Activated naive CD4-positive, alpha-beta T cell treated with anti-CD3 and anti-CD28 coated beads, Interleukin-2, amount 50 U/mL, for 16 hours (primary cell): ENCODE measurements around the gene GABARAPL2.
"Not testable (repeated sequence)": the region's sequence is repeated elsewhere in the genome, so short reads cannot be mapped to it uniquely, and the experiment has no call there.

Source experiments
- DNase-seq: peaks from one replicate; pipeline ENCODE4 v3.0.0-alpha.2; 2020

The GABARAPL2 gene

GRCh38 chr16:75555707-75556430 lies 10.3 kb upstream of the GABARAPL2 start, which contains the start of gene TMEM231:
TSS of gene TMEM231 (minus strand) at chr16:75556252. CDS start at chr16:75556209, 43 bp downstream.
- peak; percentile 98 for DNase-seq

- no peak for DNase-seq
Measured at GRCh38 chr16:75556431-75556950, 9.7 kb upstream of the GABARAPL2 start.

- DNase-seq, result no peak
Measured at GRCh38 chr16:75558846-75559401, 7.3 kb upstream of the GABARAPL2 start.

GRCh38 chr16:75559564-75560372 lies 6.4 kb upstream of the GABARAPL2 start:
- no peak for DNase-seq

- no peak for DNase-seq
Measured at GRCh38 chr16:75565640-75566039, 539 bp upstream of the GABARAPL2 start.

- no peak for DNase-seq
Measured at GRCh38 chr16:75566758-75567255, 628 bp downstream of the GABARAPL2 start.

GRCh38 chr16:75567911-75568310 lies 1.7 kb downstream of the GABARAPL2 start:
- no peak for DNase-seq

GRCh38 chr16:75570396-75571065 lies 4.4 kb downstream of the GABARAPL2 start:
- DNase-seq, result no peak

GRCh38 chr16:75572864-75573542 lies 6.8 kb downstream of the GABARAPL2 start:
- DNase-seq, result no peak

GRCh38 chr16:75573955-75574354 lies 7.8 kb downstream of the GABARAPL2 start:
- no peak for DNase-seq

GRCh38 chr16:75575958-75576357 lies 9.8 kb downstream of the GABARAPL2 start:
- DNase-seq, result no peak

- no peak for DNase-seq
Measured at GRCh38 chr16:75576384-75576811, 10.2 kb downstream of the GABARAPL2 start.

- DNase-seq, result no peak
Measured at GRCh38 chr16:75578212-75578611, 12.0 kb downstream of the GABARAPL2 start.

GRCh38 chr16:75578725-75579124 lies 12.5 kb downstream of the GABARAPL2 start:
- DNase-seq, result no peak

GRCh38 chr16:75579281-75579834 lies 13.2 kb downstream of the GABARAPL2 start:
- no peak for DNase-seq

GRCh38 chr16:75584108-75584507 lies 17.9 kb downstream of the GABARAPL2 start:
- no peak for DNase-seq

GRCh38 chr16:75588716-75589115 lies 22.5 kb downstream of the GABARAPL2 start:
- no peak for DNase-seq

GRCh38 chr16:75589306-75589705 lies 23.1 kb downstream of the GABARAPL2 start:
- DNase-seq, result no peak

- DNase-seq, result no peak
Measured at GRCh38 chr16:75590920-75591843, 25.0 kb downstream of the GABARAPL2 start.

GRCh38 chr16:75591927-75592326 lies 25.7 kb downstream of the GABARAPL2 start:
- DNase-seq, result not testable (repeated sequence)

- no peak for DNase-seq
Measured at GRCh38 chr16:75593308-75593707, 27.1 kb downstream of the GABARAPL2 start.
